ENCODE measurements around the gene PEAK1.

The PEAK1 gene

GRCh38 chr15:77358545-77359240, 61.2 kb downstream of the PEAK1 start:
- DNase-seq = no peak

GRCh38 chr15:77356305-77356704, 63.6 kb downstream of the PEAK1 start:
- no peak for DNase-seq

GRCh38 chr15:77355321-77355720, 64.6 kb downstream of the PEAK1 start:
- DNase-seq = no peak

- no peak for DNase-seq
These were observed 65.8 kb downstream of the PEAK1 start for GRCh38 chr15:77354063-77354462.

- DNase-seq = peak; percentile 9
These were observed 67.0 kb downstream of the PEAK1 start for GRCh38 chr15:77352887-77353286.

GRCh38 chr15:77350792-77351191, 69.1 kb downstream of the PEAK1 start:
- no peak for DNase-seq

- no peak for DNase-seq
These were observed 70.2 kb downstream of the PEAK1 start for GRCh38 chr15:77349666-77350065.

- DNase-seq = no peak
These were observed 71.4 kb downstream of the PEAK1 start for GRCh38 chr15:77348511-77348910.

- DNase-seq = no peak
These were observed 72.7 kb downstream of the PEAK1 start for GRCh38 chr15:77347197-77347596.

- DNase-seq = peak; percentile 87
These were observed 73.5 kb downstream of the PEAK1 start for GRCh38 chr15:77346245-77347036.

GRCh38 chr15:77342807-77343206, 77.1 kb downstream of the PEAK1 start:
- no peak for DNase-seq

GRCh38 chr15:77340245-77340644, 79.7 kb downstream of the PEAK1 start:
- DNase-seq = no peak

GRCh38 chr15:77336006-77336405, 83.9 kb downstream of the PEAK1 start:
- no peak for DNase-seq

- peak; percentile 20 for DNase-seq
These were observed 84.6 kb downstream of the PEAK1 start for GRCh38 chr15:77335298-77335697.

GRCh38 chr15:77333166-77333565, 86.7 kb downstream of the PEAK1 start:
- no peak for DNase-seq

GRCh38 chr15:77329202-77329601, 90.7 kb downstream of the PEAK1 start:
- DNase-seq = no peak

- DNase-seq = no peak
These were observed 91.9 kb downstream of the PEAK1 start for GRCh38 chr15:77327844-77328529.

GRCh38 chr15:77327168-77327567, 92.7 kb downstream of the PEAK1 start:
- DNase-seq = no peak

GRCh38 chr15:77326366-77326765, 93.5 kb downstream of the PEAK1 start:
- DNase-seq = no peak

GRCh38 chr15:77312523-77312922, 107.4 kb downstream of the PEAK1 start:
- no peak for DNase-seq

GRCh38 chr15:77311618-77312398, 108.1 kb downstream of the PEAK1 start:
- DNase-seq = no peak

- DNase-seq = no peak
These were observed 108.9 kb downstream of the PEAK1 start for GRCh38 chr15:77311020-77311419.

- no peak for DNase-seq
These were observed 110.5 kb downstream of the PEAK1 start for GRCh38 chr15:77309392-77309791.
